HG02973 (cell line): Measurements from ENCODE around the gene ATP6V0A1.
"Not testable (repeated sequence)": the region's sequence is repeated elsewhere in the genome, so short reads cannot be mapped to it uniquely, and the experiment has no call there.

Source experiments
- ATAC-seq: cut with Tn5 transposase; IDR thresholded peaks from one replicate; pipeline ENCODE4 v1.9.1; 2021; ENCODE audit warnings: moderate library complexity; ENCODE audit not compliant: unreplicated experiment

Gene ATP6V0A1

DNA sequence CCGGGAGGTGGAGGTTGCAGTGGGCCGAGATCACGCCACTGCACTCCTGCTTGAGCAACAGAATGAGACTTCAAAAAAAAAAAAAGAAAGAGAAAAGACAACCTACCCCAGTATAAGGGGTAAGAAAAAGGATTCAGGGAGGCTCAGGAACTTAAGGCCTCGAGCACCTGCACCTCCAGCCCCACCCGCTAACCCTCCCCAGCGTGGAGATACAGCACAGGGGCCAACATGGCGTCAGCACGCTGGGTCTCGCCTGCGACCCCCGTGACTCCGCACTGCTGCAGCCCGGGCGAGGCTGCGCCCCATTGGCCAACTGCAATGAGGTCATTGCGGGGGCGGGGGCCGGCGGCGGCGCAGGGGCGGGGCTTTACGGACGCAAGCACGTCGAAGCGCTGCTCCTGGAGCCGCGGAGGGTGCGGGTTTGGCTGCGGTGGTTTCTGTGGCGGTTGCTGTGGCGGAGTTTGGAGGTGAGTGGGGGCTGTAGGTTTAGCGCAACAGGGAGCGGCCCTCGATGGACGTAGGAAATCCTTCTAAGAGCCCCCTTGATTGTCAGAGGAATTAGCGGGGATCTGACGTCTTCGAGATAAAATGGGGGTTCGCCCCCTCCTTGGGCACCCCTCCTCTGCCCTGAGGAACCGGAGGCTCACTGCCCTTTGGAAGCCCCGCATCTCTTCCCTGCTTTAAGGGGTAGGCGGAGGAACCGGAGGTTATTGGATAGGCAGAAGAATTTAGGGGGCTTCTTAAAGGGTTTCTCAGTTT is at the start of gene ATP6V0A1:
ATP6V0A1 (plus strand) TSS at position 382 of the 759 bp plus-strand sequence. CDS start 2,017 bp downstream, outside the sequence.
- ATAC-seq: peak; percentile 66

DNA sequence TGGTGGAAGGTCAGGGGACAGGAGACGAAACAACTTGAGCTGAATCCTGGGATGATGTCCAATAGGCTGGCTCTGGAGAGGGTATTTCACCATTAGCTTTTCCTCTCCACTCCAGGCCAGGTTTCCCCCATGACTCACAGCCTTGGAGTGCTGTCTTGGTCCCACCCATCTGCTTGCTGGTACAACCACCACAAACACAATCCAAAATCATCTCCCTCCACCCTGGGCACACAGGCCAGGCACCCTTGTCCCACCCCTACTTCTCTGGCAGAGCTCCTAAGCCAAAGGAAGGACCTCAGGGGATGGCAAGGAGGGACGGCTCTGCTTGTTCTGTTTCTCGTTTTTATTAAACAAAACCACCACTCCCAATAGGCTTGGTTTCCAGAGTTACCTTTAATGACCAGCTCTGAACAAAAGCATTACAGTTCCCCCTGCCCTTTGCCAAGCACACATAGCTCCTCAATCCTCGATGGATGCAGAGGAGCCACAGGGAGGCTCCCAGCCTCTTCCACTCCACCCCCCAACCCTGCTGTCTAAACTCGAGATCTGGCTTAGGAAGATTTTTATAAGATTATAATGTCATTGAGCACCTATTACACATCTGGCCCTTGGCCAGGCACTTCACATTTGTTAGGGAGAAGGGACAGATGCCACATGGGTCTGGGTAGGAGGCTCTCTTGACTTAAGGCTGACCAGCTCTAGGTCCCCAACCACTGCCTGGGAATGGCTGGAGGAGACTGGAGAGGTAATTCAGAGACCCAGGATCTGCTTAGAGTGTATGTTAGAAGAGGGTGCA is 49.0 kb upstream of the ATP6V0A1 start:
- ATAC-seq: no peak

DNA sequence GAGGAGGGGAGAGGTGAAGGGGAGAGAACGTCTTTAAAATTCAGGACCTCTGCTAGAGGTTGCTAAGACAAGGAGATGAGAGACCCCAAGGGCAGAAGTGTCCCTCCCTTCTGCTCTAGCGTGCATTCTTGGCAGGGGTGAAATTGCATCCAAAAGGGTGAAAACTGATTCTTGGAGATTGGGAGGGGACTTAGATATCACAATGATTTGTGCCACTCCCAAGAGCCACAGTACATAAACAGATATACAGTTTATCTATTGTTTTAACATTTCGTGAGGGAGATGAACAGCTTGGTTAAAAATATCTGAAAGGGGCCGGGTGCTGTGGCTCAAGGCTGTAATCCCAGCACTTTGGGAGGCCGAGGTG is 48.4 kb upstream of the ATP6V0A1 start:
- ATAC-seq: no peak

DNA sequence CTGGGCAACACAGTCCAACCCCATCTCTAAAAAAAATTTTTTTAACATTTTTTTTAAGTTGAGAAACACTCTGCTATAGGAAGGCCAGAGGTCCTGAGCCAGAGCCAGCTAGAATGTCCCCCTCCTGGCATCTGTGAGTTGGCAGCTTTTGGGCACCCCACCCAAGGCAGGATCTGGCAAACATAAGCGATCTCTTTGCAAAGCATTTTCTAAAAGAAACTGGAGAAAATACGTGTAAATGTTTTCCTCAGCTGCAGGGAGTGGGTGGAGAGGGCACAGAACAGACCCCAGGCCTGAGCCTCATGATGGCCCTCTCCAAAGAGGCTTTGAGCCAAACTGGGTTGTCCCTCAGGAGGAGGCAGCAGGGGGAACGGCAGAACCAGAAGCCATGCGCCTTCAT is 47.3 kb upstream of the ATP6V0A1 start:
- no peak for ATAC-seq

DNA sequence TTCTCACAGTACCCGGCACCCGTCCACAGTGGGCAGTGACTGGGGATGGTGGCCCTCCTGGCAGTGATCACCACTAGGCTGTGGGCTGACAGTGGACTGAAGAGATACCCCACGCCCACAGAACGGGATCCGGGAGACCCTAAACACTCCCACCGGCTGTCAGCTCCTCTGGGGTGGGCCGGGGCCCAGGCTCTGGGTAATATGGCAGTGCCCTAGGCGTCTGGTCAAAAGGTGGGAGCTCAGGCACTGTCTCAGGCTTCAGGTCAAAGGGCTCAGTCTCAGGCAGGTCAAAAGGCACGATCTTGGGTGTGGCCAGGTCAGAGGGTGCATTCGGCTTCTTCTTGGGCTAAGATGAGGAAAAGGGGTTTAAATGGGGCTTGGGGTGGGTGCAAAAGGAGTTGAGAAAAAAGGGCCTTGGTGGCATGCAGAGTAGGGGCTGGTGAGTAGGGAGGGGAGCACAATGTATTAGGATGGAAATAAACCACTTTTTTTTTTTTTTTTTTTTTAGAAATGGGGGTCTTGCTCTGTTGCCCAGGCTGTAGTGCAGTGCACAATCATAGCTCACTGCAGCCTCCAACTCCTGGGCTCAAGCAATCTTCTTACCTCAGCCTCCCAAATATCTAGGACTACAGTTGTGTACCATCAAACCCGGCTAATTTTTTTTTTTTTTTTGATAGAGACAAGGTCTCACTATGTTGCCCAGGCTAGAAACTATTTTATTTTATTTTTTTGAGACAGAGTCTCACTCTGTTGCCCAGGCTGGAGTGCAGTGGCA is 46.6 kb upstream of the ATP6V0A1 start:
- ATAC-seq: no peak

DNA sequence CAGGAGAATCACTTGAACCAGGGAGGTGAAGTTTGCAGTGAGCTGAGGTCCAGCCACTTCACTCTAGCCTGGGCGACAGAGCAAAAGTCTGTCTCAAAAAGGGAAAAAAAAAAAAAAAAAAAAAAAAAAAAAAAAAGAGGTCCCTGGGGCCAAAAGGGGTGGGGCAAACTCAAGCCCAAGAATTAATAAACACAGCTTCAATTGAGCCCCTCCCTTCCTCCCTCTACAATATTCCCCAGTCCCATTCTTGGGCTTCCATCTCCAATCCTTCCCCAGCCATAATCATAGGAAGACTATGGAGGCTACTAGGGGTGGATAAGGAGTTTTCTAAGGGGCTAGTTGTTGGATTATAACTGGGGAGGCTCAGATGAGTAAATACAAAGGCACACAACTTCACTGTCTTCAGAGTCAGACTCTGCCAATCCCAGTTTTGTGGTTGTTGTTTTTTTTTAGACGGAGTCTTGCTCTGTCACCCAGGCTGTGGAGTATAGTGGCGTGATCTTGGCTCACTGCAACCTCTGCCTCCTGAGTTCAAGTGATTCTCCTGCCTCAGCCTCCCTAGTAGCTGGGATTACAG is 45.1 kb upstream of the ATP6V0A1 start:
- no peak for ATAC-seq

DNA sequence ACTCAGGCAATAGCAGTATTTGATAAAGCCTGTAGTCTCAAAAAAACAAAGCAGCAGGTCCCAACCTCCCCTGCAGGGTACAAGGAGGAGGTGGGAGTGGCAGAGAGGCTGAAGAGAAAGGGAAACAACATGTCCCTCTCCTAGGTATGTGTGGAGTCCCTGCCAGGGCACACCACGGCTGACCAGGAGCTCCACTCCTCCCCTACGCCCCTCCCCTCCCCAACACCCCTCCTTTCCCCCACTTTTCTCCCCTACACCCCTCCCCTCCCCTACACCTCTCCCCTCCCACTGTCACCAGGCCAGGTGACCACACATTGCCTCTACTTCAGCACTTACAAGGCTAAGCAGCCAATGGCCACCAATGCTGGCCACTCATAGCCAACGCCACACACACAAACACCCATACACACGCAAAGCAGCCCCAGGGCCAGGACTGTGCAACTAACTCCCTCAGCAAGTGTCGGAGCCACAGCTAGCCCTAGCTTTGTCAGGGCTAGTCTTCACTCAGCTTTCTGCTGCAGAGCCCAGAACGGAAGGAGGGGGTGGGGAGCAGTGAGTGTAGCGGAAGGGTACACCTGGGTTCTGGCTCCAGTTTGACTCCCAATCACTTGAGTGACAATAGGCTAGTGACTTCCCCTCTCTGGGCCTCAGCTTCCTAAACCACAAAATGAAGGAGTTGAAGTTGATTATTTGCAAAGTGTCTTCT is 43.8 kb upstream of the ATP6V0A1 start:
- no peak for ATAC-seq

DNA sequence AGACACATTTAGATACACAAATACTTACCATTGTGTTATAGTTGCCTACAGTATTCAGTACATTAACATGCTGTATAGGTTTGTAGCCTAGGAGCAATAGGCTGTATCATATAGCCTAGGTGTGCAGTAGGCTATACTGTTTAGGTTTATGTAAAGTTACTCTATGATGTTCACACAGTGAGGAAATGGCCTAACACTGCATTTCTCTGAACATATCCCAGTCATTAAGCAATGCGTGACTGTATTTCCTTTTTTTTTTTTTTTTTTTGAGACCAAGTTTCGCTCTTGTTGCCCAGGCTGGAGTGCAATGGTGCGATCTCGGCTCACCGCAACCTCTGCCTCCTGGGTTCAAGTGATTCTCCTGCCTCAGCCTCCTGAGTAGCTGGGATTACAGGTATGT is 40.7 kb upstream of the ATP6V0A1 start:
- not testable (repeated sequence) for ATAC-seq

DNA sequence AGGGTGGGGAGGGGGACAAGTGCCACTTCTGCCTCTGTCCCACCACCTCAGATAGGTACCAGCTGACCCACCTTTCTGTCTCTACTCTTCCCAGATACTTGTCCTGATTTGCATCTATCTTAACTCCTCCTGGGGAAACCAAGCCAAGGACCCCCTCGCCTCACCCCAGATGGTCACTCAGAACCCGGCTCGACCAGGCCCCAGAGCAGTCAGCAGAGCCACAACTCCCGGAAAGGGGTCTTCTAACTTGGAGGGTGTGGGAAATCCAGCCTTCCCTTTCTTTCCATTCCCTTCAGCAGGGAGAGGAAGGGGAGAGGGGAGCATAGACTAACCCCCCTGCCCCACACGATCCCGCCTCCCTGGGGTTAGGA is 37.6 kb upstream of the ATP6V0A1 start:
- ATAC-seq: no peak

DNA sequence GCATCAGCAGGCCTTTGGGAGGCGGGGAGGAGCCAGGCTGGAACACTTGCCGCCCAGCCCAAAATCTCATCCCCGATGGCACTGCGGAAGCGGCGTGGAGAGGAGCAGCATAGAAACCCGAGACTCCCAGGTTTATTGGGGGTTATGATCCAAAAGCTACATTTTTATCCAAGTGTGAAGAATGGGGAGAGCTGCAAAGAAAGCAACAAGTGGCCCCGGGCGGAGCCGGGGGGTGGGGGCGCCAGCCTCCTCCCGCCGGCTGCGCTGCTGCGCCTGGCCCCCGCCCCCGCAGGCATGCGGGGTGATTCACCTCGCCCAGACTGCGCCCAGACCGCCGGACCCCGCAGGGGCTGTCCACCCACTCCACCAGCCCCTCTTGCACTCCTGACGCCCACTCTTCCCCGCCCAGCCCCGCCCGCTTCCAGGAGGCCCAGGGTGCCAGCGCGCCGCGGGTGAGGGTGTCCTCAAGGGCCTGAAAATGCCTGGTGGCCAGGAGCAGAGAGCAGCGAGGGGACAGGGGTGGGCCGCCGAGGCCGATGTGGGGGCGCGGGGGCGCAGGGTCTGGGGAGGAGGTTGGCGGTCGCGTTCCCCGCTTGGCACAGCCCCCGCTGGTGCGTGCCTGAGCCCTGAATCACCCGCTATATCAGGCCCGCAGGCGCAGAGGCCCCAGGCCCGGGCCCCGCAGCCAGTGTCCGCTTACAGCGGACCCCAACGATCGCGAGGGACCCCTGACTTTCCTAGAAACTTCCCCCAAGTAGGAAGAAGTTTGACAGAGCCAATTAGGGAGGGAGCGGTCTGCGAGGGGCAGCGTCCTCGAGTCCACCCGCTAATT is 37.0 kb upstream of the ATP6V0A1 start:
- no peak for ATAC-seq

DNA sequence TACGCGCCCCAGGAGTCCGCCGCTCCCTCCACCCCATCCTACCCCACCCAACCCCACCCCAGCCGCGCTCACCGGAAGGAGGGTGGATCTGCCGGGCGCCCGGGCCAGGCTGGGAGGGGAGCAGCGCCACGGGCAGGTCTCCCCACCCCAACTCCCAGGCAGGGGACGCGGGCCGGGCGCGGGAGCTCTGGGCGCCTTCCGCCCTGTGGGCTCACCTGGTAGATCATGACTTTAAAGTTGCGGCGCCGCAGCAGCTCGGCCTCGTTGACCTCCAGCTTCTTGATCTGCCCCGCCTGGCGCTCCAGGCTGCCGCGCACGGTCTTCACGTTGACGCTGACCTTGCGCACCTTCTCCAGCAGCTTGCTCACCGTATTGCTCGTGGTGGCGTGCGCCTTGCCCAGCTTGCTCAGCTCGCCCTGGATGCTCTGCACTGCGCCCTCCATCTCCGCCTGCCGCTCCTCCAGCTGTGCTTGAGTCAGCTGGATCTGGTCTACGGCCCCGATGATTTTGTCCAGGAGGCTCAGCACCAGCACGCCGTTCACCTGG is 36.2 kb upstream of the ATP6V0A1 start:
- ATAC-seq: no peak

DNA sequence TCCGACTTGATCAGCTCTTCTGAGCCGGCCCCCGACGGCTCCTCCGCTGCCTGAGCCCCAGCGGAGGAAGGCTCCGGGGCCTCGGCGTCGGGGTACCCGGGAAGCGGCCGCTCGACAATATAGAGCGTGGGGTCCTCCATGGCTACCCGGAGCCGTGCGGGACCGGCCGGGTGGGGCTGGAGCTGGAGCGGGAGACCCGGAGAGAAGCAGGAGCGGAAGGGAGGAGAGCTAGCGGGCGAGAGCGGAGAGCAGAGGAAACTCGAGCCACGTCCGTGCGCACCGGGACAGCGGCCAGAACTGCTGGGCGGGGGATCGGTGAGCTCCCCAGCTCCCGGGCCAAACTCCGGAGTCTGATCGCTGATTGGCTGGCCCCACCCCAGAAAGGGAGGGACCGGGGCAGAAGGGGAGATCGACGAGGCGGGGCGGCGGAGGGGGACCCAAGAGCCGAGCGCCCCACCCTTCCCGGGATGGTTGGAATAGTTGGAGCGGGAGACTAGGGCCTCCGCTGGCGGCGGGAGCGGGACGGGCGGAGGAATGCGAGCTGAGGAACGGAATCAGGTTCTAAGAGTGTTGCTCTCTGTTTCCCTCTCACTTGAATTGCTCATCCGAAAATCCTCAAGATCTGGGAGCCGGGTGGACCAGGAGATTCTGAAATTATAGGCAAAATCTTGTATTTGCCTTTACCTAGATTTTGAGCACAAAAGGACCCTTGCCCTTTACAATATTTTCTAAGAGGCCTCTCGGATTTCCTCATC is 35.5 kb upstream of the ATP6V0A1 start, which contains the start of gene CAVIN1:
CAVIN1 (minus strand) TSS at position 299 of the 755 bp plus-strand sequence; CDS start at position 140, 159 bp downstream.
- ATAC-seq: no peak

DNA sequence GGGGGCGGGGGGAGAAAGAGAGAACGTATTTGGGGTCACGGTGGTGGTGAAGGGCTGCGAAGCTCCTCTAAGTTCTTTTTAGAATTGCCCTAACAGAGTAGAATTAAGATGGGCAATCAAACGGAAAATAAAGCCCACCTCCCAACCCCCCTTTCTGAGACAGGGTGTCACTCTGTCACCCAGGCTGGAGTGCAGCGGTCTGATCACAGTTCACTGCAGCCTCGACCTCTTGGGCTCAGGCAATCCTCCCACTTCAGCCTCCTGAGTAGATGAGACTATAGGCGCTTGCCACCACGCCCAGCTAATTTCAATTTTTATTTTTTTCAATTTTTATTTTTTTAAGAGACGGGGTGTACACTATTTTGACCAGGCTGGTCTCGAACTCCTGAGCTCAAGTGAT is 34.9 kb upstream of the ATP6V0A1 start:
- no peak for ATAC-seq

DNA sequence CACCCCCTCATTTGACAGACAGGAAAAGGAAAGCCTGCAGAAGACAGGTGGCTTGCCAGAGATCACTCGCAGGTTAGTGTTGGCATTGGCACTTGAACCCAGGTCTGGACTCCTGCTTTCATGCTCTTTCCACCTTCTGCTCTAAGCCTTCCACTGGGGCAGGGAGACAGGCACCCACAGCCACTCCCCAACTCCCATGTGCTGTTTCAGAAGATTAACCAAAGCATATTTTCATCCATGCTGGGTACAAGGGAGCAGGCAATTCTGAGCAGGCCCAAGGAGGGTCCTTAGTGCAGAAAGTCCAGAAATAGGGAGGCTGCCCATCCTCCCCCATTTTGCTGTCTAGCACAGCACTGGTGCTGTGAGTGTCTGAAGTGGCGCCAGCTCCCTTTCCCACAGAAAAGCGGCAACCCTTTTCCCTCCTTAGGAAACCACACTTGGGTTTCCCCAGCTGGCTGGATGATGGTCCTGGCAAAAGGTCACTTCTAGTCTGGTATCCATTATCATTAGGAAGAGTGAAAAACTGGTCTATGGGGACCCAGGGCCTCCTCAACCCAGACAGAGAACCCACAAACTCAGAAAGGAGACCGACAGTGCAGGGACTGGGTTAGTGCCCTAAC is 33.6 kb upstream of the ATP6V0A1 start:
- no peak for ATAC-seq

DNA sequence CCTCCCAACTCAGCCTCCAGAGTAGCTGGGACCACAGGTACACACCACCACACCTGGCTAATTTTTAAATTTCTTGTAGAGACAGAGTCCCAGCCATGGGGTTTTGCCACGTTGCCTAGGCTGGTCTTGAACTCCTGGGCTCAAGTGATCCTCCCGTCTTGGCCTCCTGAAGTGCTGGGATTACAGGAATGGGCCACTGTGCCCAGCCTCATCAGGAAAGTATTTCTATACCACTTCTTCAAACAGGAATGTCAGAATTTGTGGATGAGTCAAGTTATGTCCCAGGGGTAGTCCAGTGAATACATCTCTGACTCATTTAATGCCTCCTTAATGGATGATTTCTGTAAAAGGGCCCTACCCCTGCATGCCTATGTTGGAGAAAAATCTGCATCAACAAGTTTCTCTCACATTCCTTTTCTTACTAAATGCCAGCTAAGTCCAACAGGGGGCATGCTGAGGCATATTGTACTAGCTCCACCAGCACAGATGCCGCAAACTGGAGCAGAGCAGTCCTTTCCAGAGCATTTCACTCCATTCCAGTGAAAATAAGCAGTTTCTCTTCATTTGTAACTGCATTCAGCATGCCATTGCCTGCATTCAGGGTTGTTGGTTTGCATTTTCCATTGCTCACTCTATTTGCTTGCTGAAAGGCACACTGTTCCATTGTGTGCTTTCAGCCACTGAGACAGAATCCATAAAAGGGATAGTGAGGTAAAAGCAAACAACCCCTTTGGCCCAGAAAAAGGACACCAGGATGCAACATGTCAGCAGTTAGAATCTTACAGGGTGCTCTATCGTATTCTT is 30.3 kb upstream of the ATP6V0A1 start:
- ATAC-seq: no peak

DNA sequence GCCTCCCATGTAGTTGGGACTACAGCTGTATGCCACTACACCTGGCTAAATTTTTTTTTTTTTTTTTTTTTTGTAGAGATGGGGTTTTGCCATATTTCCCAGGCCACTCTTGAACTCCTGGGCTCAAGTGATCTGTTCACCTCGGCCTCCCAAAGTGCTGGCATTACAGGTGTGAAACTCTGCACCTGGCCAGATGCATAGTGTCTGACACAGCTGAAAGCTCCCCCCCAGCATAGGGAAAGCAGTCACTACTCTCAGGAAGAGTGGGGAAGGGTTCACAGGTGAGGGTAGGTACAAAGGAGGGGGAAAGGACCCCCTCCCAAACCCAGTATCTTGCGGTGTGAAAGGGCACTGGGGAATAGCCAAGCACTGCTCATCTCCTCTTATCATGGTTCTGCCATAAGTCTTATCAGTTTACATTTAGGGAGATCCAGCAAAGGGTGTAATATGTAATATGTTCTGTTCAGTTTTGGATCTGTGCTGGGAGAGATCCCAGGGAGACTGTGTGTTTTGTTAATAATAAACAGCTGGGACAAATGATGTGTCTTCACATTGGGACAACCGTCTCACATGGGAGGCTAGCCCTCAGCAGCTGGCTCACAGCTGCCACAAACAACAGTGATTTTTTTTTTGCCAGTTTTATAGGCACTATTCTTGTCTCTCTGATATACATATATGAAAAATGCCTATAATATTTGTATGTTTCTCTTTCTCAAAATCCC is 28.8 kb upstream of the ATP6V0A1 start:
- no peak for ATAC-seq

DNA sequence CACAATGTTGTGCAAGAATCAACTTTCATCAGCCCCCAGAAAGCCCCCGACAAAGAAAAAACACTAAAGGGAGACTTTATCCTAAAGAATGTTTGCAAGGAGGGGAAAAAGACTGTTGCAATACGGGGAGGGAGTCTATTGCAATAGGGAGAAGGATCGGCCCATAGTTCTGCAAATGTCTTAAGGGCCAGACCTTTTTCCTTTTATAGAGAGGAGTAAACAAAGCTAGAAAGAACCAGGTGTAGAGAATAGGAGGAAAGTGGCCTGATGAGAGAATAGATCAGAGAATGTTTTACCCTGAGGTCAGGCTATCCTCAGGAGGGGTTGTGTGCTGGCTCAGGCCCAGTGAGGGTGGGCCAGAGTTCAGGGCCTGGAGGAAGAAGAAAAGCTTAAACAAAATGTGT is 26.9 kb upstream of the ATP6V0A1 start:
- ATAC-seq: no peak
